HCT116 (cell line): ENCODE results near the gene BMPER. TPM values are rescaled to one million over a fixed set of nuclear protein-coding genes. Genes with fewer than 3 reads are reported as not detected.

ENCODE experiments used
- ATAC-seq: fragments of 200-7000 bp; cut with Tn5 transposase; 2 replicates; pipeline ENCODE4 v1.9.1; 2020; ENCODE audit warnings: mild to moderate bottlenecking, moderate library complexity
- BruUV-seq: library from RNA; stranded (reverse); fragments of 400-500 nt; replicated peaks from 2 replicates; lab custom pipeline; 2021; lab: Mats Ljungman, UMichigan
- CTCF ChIA-PET: fragments of 300-600 bp; sonication (Branson Sonifier 250); formaldehyde crosslinking; loops from one replicate; lab custom pipeline; 2021; ENCODE audit warnings: antibody characterized with exemption; lab: Charles Lee
- POLR2A ChIA-PET: fragments of 300-600, 350-600 bp; sonication (Branson Sonifier 250); formaldehyde crosslinking; loops from one replicate; lab custom pipeline; 2021; ENCODE audit warnings: antibody characterized with exemption; lab: Charles Lee
- RAD21 ChIA-PET, 2 experiments: fragments of 300-600 bp; sonication (Branson Sonifier 250); formaldehyde crosslinking; loops; one replicate each; lab custom pipeline; 2023; ENCODE audit warnings: low total read pairs in 2 of 2; ENCODE audit not compliant: uncharacterized antibody in 2 of 2, unreplicated experiment in 2 of 2, low non-redundant PET in 1 of 2; lab: Charles Lee
- DNase-seq: peaks from one replicate; pipeline ENCODE4 v3.0.0-alpha.2; 2010; ENCODE audit warnings: low read depth, low spot score
- H2AFZ ChIP-seq: fragments of 200-600 bp; shearing (Covaris generic), sonication (generic); 2 replicates; pipeline ENCODE4 v1.6.1; 2017; ENCODE audit warnings: low read depth, mixed run types, mixed read lengths, antibody characterized with exemption, low read length; ENCODE audit not compliant: poor library complexity, severe bottlenecking
- H3K27ac ChIP-seq: 2 replicates; pipeline ENCODE4 v1.5.1; 2012; ENCODE audit warnings: low read depth, low read length
- H3K27me3 ChIP-seq: fragments of 200-600 bp; sonication (generic); 2 replicates; pipeline ENCODE4 v1.6.1; 2016; ENCODE audit warnings: mixed run types, low read length, mixed read lengths; ENCODE audit not compliant: insufficient read depth
- H3K36me3 ChIP-seq, 2 experiments: fragments of 200-500 bp in 1 of 2; fragments of 200-600 bp in 1 of 2; sonication (Bioruptor generic) in 1 of 2; sonication (generic) in 1 of 2; 2 replicates each; pipeline versions ENCODE4 v1.5.1 to v1.6.1; 2014 to 2016; ENCODE audit warnings: low read length in 2 of 2, inconsistent platforms in 1 of 2, mixed read lengths in 1 of 2, mixed run types in 1 of 2; ENCODE audit not compliant: insufficient read depth in 2 of 2, control insufficient read depth in 1 of 2
- H3K4me1 ChIP-seq, 2 experiments: fragments of 200-600 bp in 1 of 2; sonication (generic) in 1 of 2; 2 replicates each; pipeline versions ENCODE4 v1.5.1 to v1.6.1; 2012 to 2017; ENCODE audit warnings: low read length in 2 of 2, inconsistent platforms in 1 of 2, mild to moderate bottlenecking in 1 of 2, mixed read lengths in 1 of 2, mixed run types in 1 of 2, moderate library complexity in 1 of 2; ENCODE audit not compliant: insufficient read depth in 2 of 2, control insufficient read depth in 1 of 2
- H3K4me2 ChIP-seq: fragments of 200-600 bp; sonication (generic); 2 replicates; pipeline ENCODE4 v1.6.1; 2017; ENCODE audit warnings: mixed run types, low read length, mixed read lengths
- H3K4me3 ChIP-seq, 2 experiments: fragments of 200-600 bp in 1 of 2; sonication (generic) in 1 of 2; replicated peaks in 1 of 2; 2 replicates each; pipeline ENCODE4 v1.5.1; 2011 to 2016; ENCODE audit warnings: low read length in 2 of 2, control low read depth in 1 of 2, low read depth in 1 of 2, mild to moderate bottlenecking in 1 of 2, mixed read lengths in 1 of 2, mixed run types in 1 of 2
- H3K79me2 ChIP-seq: fragments of 200-600 bp; sonication (generic); 2 replicates; pipeline ENCODE4 v1.6.1; 2017; ENCODE audit warnings: mild to moderate bottlenecking, mixed run types, low read length, moderate library complexity, mixed read lengths; ENCODE audit not compliant: insufficient read depth
- H3K9ac ChIP-seq: fragments of 200-600 bp; sonication (generic); 2 replicates; pipeline ENCODE4 v1.6.1; 2016; ENCODE audit warnings: low read length, mixed read lengths
- H3K9me2 ChIP-seq: fragments of 200-600 bp; sonication (generic), shearing (Covaris generic); 2 replicates; pipeline ENCODE4 v1.6.1; 2017; ENCODE audit warnings: mixed run types, mild to moderate bottlenecking, moderate library complexity; ENCODE audit not compliant: insufficient read depth
- H3K9me3 ChIP-seq, 2 experiments: fragments of 200-500 bp in 1 of 2; fragments of 200-600 bp in 1 of 2; sonication (Bioruptor generic) in 1 of 2; sonication (generic) in 1 of 2; 2 replicates each; pipeline ENCODE4 v1.6.1; 2014 to 2017; ENCODE audit warnings: low read length in 2 of 2, mixed read lengths in 2 of 2, inconsistent platforms in 1 of 2, low read depth in 1 of 2, mild to moderate bottlenecking in 1 of 2, mixed run types in 1 of 2, moderate library complexity in 1 of 2; ENCODE audit not compliant: control insufficient read depth in 1 of 2, insufficient read depth in 1 of 2
- H4K20me1 ChIP-seq: fragments of 200-600 bp; sonication (generic), shearing (Covaris generic); 2 replicates; pipeline ENCODE4 v1.6.1; 2017; ENCODE audit warnings: mixed run types, mild to moderate bottlenecking, moderate library complexity; ENCODE audit not compliant: insufficient read depth
- CBX3 ChIP-seq: IDR thresholded peaks from 2 replicates; pipeline ENCODE4 v1.6.1; 2012; ENCODE audit warnings: low read depth
- CEBPB ChIP-seq: IDR thresholded peaks from 2 replicates; pipeline ENCODE4 v1.6.1; 2012; ENCODE audit warnings: low read depth
- EGR1 ChIP-seq: IDR thresholded peaks from 2 replicates; pipeline ENCODE4 v1.6.1; 2012; ENCODE audit warnings: low read depth
- ELF1 ChIP-seq: IDR thresholded peaks from 2 replicates; pipeline ENCODE4 v1.6.1; 2012; ENCODE audit warnings: low read depth, borderline replicate concordance
- EZH2 ChIP-seq: fragments of 200-600 bp; sonication (generic); IDR thresholded peaks from 2 replicates; pipeline ENCODE4 v1.6.1; 2017; ENCODE audit warnings: antibody characterized with exemption, mixed run types
- FOSL1 ChIP-seq: IDR thresholded peaks from 2 replicates; pipeline ENCODE4 v1.6.1; 2012; ENCODE audit warnings: low read depth
- JUND ChIP-seq: IDR thresholded peaks from 2 replicates; pipeline ENCODE4 v1.6.1; 2012
- POLR2A ChIP-seq: IDR thresholded peaks from 2 replicates; pipeline ENCODE4 v1.7.0; 2011; ENCODE audit warnings: borderline replicate concordance; ENCODE audit not compliant: insufficient read depth, insufficient read length; ENCODE audit errors: extremely low read depth
- RAD21 ChIP-seq: IDR thresholded peaks from 2 replicates; pipeline ENCODE4 v1.6.1; 2012; ENCODE audit warnings: low read depth, mild to moderate bottlenecking
- SIN3A ChIP-seq: IDR thresholded peaks from 2 replicates; pipeline ENCODE4 v1.6.1; 2012; ENCODE audit warnings: low read depth
- SRF ChIP-seq: IDR thresholded peaks from 2 replicates; pipeline ENCODE4 v1.6.1; 2012; ENCODE audit warnings: low read depth
- TCF7L2 ChIP-seq: IDR thresholded peaks from 2 replicates; pipeline ENCODE4 v1.7.0; 2011; ENCODE audit warnings: borderline replicate concordance, inconsistent platforms; ENCODE audit not compliant: insufficient read depth, insufficient read length; ENCODE audit errors: extremely low read depth
- ZFX ChIP-seq: fragments of 450-650 bp; IDR thresholded peaks from 2 replicates; pipeline ENCODE4 v1.6.1; 2017
- intact Hi-C: fragments of 100-400 bp; cut with micrococcal nuclease; formaldehyde crosslinking; loops from 2 replicates; pipeline ENCODE4 v1.10.0; 2022
- total RNA-seq: library from RNA; stranded (reverse); gene quantifications from one replicate; pipeline ENCODE4 v1.2.1, GENCODE V29; 2021; ENCODE audit not compliant: unreplicated experiment
- TF ChIP-seq, protein P1 (sequence below): IDR thresholded peaks from 2 replicates; pipeline ENCODE4 v1.6.1; 2011; ENCODE audit warnings: mild to moderate bottlenecking, low read length, moderate library complexity; ENCODE audit not compliant: insufficient replicate concordance; ENCODE audit errors: extremely low read depth
- TF ChIP-seq, protein P2 (sequence below), 3 experiments: fragments of 200-600 bp in 1 of 3; sonication (generic) in 1 of 3; IDR thresholded peaks in 2 of 3; conservative IDR thresholded peaks in 1 of 3; 2 replicates each; pipeline ENCODE4 v1.5.1; 2012 to 2017; ENCODE audit warnings: low read depth in 2 of 3, low read length in 2 of 3, antibody characterized with exemption in 1 of 3, borderline replicate concordance in 1 of 3, control low read depth in 1 of 3, mild to moderate bottlenecking in 1 of 3, mixed read lengths in 1 of 3, mixed run types in 1 of 3, moderate library complexity in 1 of 3; ENCODE audit not compliant: insufficient read depth in 1 of 3
- TF ChIP-seq, protein P3 (sequence below): IDR thresholded peaks from 2 replicates; pipeline ENCODE4 v1.6.1; 2012
- TF ChIP-seq, protein P4 (sequence below): IDR thresholded peaks from 2 replicates; pipeline ENCODE4 v1.6.1; 2012; ENCODE audit warnings: low read depth
- TF ChIP-seq, protein P5 (sequence below): IDR thresholded peaks from 2 replicates; pipeline ENCODE4 v1.6.1; 2012

Gene BMPER
- total RNA-seq, 1 experiment from 2014 or later: not detected

DNA sequence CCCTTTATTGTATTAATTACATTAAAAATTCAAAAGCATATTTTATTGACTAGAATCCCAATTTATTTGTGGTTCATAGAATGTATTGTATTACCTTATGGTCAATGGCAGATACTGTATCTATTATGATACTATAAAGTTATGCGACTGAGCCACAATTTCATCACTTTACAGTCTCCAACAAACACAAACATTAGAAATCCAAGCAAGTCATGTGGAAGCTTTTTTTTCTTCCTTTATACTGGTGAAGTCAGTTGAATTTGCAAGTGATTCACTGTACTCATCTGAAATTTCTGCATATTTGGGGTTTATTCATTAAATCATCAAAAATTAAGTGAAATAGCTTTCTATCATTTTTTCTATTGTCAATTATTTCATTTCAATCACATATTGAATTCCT lies 54.3 kb downstream of the BMPER start:
- no TSS peak for BruUV-seq
- H3K4me2 ChIP-seq: no peak overlapping the region
- H2AFZ ChIP-seq: no peak overlapping the region
- DNase-seq (no peak), ATAC-seq (no peak)
- no peaks in the 10 kb centered on the region for H4K20me1 ChIP-seq
- H3K4me1 ChIP-seq: no peaks in the 10 kb centered on the region
- no peak overlapping the region for H3K27ac ChIP-seq
- TF ChIP-seq, protein P1, sequence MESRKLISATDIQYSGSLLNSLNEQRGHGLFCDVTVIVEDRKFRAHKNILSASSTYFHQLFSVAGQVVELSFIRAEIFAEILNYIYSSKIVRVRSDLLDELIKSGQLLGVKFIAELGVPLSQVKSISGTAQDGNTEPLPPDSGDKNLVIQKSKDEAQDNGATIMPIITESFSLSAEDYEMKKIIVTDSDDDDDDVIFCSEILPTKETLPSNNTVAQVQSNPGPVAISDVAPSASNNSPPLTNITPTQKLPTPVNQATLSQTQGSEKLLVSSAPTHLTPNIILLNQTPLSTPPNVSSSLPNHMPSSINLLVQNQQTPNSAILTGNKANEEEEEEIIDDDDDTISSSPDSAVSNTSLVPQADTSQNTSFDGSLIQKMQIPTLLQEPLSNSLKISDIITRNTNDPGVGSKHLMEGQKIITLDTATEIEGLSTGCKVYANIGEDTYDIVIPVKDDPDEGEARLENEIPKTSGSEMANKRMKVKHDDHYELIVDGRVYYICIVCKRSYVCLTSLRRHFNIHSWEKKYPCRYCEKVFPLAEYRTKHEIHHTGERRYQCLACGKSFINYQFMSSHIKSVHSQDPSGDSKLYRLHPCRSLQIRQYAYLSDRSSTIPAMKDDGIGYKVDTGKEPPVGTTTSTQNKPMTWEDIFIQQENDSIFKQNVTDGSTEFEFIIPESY: no peak
- TF ChIP-seq POLR2A (no peak), TCF7L2 (no peak), RAD21 (no peak), SIN3A (no peak), EGR1 (no peak), CEBPB (no peak), FOSL1 (no peak), JUND (no peak), EZH2 (no peak), SRF (no peak), ZFX (no peak), CBX3 (no peak), ELF1 (no peak)
- TF ChIP-seq, protein P2, sequence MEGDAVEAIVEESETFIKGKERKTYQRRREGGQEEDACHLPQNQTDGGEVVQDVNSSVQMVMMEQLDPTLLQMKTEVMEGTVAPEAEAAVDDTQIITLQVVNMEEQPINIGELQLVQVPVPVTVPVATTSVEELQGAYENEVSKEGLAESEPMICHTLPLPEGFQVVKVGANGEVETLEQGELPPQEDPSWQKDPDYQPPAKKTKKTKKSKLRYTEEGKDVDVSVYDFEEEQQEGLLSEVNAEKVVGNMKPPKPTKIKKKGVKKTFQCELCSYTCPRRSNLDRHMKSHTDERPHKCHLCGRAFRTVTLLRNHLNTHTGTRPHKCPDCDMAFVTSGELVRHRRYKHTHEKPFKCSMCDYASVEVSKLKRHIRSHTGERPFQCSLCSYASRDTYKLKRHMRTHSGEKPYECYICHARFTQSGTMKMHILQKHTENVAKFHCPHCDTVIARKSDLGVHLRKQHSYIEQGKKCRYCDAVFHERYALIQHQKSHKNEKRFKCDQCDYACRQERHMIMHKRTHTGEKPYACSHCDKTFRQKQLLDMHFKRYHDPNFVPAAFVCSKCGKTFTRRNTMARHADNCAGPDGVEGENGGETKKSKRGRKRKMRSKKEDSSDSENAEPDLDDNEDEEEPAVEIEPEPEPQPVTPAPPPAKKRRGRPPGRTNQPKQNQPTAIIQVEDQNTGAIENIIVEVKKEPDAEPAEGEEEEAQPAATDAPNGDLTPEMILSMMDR (IDR thresholded peaks at IDR 0.05 in 2 of 3, conservative IDR thresholded peaks at IDR 0.05 in 1 of 3; ENCODE audit: borderline replicate concordance in 1 of 3, insufficient read depth in 1 of 3, low read depth in 2 of 3, low read length in 2 of 3): no peak
- TF ChIP-seq, protein P3, sequence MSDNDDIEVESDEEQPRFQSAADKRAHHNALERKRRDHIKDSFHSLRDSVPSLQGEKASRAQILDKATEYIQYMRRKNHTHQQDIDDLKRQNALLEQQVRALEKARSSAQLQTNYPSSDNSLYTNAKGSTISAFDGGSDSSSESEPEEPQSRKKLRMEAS: no peak
- TF ChIP-seq, protein P4, sequence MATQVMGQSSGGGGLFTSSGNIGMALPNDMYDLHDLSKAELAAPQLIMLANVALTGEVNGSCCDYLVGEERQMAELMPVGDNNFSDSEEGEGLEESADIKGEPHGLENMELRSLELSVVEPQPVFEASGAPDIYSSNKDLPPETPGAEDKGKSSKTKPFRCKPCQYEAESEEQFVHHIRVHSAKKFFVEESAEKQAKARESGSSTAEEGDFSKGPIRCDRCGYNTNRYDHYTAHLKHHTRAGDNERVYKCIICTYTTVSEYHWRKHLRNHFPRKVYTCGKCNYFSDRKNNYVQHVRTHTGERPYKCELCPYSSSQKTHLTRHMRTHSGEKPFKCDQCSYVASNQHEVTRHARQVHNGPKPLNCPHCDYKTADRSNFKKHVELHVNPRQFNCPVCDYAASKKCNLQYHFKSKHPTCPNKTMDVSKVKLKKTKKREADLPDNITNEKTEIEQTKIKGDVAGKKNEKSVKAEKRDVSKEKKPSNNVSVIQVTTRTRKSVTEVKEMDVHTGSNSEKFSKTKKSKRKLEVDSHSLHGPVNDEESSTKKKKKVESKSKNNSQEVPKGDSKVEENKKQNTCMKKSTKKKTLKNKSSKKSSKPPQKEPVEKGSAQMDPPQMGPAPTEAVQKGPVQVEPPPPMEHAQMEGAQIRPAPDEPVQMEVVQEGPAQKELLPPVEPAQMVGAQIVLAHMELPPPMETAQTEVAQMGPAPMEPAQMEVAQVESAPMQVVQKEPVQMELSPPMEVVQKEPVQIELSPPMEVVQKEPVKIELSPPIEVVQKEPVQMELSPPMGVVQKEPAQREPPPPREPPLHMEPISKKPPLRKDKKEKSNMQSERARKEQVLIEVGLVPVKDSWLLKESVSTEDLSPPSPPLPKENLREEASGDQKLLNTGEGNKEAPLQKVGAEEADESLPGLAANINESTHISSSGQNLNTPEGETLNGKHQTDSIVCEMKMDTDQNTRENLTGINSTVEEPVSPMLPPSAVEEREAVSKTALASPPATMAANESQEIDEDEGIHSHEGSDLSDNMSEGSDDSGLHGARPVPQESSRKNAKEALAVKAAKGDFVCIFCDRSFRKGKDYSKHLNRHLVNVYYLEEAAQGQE: no peak
- TF ChIP-seq, protein P5, sequence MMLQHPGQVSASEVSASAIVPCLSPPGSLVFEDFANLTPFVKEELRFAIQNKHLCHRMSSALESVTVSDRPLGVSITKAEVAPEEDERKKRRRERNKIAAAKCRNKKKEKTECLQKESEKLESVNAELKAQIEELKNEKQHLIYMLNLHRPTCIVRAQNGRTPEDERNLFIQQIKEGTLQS: no peak
- no peak overlapping the region for H3K9ac ChIP-seq
- no peaks in the 10 kb centered on the region for H3K27me3 ChIP-seq
- POLR2A ChIA-PET: no interaction called here
- H3K4me3 ChIP-seq: no peak overlapping the region
- no peaks in the 10 kb centered on the region for H3K36me3 ChIP-seq
- H3K9me3 ChIP-seq: no peaks in the 10 kb centered on the region
- H3K9me2 ChIP-seq: no peaks in the 10 kb centered on the region
- CTCF ChIA-PET: no interaction called here
- no peaks in the 10 kb centered on the region for H3K79me2 ChIP-seq
- intact Hi-C loops: no loop called here
- RAD21 ChIA-PET: no interaction called here
